RKO (cell line): ENCODE data around the gene LGR4.
A peak's percentile ranks its signal among the peaks of the same experiment; 100 is the strongest.
"Not testable (repeated sequence)": the region's sequence is repeated elsewhere in the genome, so short reads cannot be mapped to it uniquely, and the experiment has no call there.

ENCODE experiments used
- DNase-seq: peaks from one replicate; pipeline ENCODE4 v3.0.0-alpha.2; 2016; ENCODE audit warnings: low spot score

LGR4 gene

GRCh38 chr11:27472398-27473016 is at the start of gene LGR4:
Gene LGR4 (minus strand): TSS chr11:27472790. CDS start chr11:27472302, 488 bp downstream.
- peak; percentile 93 for DNase-seq

- no peak for DNase-seq
Observed at GRCh38 chr11:27520226-27520625, 47.6 kb upstream of the LGR4 start.

- no peak for DNase-seq
Observed at GRCh38 chr11:27518518-27518917, 45.9 kb upstream of the LGR4 start.

GRCh38 chr11:27517490-27517889 is 44.9 kb upstream of the LGR4 start:
- not testable (repeated sequence) for DNase-seq

GRCh38 chr11:27514558-27514957 is 42.0 kb upstream of the LGR4 start:
- DNase-seq, result no peak

- no peak for DNase-seq
Observed at GRCh38 chr11:27514076-27514475, 41.5 kb upstream of the LGR4 start.

- no peak for DNase-seq
Observed at GRCh38 chr11:27513389-27513788, 40.8 kb upstream of the LGR4 start.

GRCh38 chr11:27512238-27512637 is 39.6 kb upstream of the LGR4 start:
- no peak for DNase-seq

- no peak for DNase-seq
Observed at GRCh38 chr11:27509908-27510307, 37.3 kb upstream of the LGR4 start.

GRCh38 chr11:27507557-27508322 is 35.1 kb upstream of the LGR4 start:
- no peak for DNase-seq

- DNase-seq, result peak; percentile 95
Observed at GRCh38 chr11:27506200-27507182, 33.9 kb upstream of the LGR4 start, which contains the start of gene LIN7C. Gene LIN7C (minus strand): TSS chr11:27506769. CDS start chr11:27506752, 17 bp downstream.

- DNase-seq, result peak; percentile 18
Observed at GRCh38 chr11:27505781-27506180, 33.2 kb upstream of the LGR4 start.

GRCh38 chr11:27504205-27504604 is 31.6 kb upstream of the LGR4 start:
- DNase-seq, result no peak

- DNase-seq, result no peak
Observed at GRCh38 chr11:27501100-27501499, 28.5 kb upstream of the LGR4 start.

- no peak for DNase-seq
Observed at GRCh38 chr11:27497911-27498310, 25.3 kb upstream of the LGR4 start.

GRCh38 chr11:27497284-27497866 is 24.8 kb upstream of the LGR4 start:
- DNase-seq, result peak; percentile 59

GRCh38 chr11:27496461-27496860 is 23.9 kb upstream of the LGR4 start:
- DNase-seq, result no peak

- no peak for DNase-seq
Observed at GRCh38 chr11:27495710-27496300, 23.2 kb upstream of the LGR4 start.

- DNase-seq, result no peak
Observed at GRCh38 chr11:27489092-27489491, 16.5 kb upstream of the LGR4 start.

- DNase-seq, result no peak
Observed at GRCh38 chr11:27487706-27488105, 15.1 kb upstream of the LGR4 start.

GRCh38 chr11:27485930-27486773 is 13.6 kb upstream of the LGR4 start:
- DNase-seq, result peak; percentile 66
